ENCODE data around the gene FAM131C.
A peak's percentile ranks its signal among the peaks of the same experiment; 100 is the strongest.
"Not testable (repeated sequence)": the region's sequence is repeated elsewhere in the genome, so short reads cannot be mapped to it uniquely, and the experiment has no call there.

Gene FAM131C

DNA sequence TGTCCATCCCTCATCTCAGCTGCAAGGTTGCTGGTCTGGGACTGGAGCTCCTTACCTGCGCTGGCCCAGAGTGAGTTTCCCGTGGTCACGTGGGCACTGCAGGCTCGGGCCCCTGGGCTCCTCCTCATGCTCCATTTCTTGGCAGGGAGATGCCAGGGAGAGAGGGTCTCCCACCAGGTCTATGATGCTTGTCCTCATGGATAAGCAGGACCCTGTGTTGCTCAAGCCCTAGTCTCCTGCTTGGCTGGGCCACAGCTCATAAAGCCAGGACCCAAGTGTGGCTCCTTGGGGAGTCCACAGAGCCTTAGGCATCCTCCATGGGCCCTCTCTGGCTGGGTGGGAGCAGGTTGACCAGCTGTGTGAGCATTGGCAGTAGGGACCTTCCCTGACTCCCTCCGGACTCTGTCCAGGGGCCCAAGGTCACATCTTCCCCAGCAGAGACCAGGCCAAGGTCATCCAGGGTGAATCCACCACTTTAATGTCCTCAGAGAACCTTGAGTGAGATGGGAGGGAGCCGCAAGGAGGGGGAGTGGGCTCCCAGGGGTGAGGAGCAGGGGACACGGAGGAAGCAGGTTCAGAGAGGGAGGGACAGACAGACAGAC, 16.0 kb downstream of the FAM131C start:
- not testable (repeated sequence) for DNase-seq

DNA sequence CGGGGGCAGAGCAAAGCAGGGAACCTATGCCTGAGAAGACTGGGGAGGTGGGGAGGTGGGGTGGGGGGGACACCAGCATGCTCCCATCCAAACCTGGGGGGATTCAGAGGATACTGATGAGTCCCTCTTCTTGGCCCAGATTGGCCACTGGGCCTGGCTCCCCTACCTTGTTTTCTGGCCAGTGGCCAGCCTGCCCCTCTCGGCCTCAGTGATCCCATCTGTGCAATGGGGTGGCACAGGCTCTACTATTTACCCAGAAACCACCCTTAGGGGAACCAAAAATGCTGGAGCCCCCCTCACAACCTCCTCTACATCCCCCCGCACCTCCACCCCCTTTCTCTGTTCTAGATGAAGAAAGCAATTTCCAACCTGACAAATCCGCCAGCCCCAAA, 16.9 kb downstream of the FAM131C start:
- DNase-seq: not testable (repeated sequence)

DNA sequence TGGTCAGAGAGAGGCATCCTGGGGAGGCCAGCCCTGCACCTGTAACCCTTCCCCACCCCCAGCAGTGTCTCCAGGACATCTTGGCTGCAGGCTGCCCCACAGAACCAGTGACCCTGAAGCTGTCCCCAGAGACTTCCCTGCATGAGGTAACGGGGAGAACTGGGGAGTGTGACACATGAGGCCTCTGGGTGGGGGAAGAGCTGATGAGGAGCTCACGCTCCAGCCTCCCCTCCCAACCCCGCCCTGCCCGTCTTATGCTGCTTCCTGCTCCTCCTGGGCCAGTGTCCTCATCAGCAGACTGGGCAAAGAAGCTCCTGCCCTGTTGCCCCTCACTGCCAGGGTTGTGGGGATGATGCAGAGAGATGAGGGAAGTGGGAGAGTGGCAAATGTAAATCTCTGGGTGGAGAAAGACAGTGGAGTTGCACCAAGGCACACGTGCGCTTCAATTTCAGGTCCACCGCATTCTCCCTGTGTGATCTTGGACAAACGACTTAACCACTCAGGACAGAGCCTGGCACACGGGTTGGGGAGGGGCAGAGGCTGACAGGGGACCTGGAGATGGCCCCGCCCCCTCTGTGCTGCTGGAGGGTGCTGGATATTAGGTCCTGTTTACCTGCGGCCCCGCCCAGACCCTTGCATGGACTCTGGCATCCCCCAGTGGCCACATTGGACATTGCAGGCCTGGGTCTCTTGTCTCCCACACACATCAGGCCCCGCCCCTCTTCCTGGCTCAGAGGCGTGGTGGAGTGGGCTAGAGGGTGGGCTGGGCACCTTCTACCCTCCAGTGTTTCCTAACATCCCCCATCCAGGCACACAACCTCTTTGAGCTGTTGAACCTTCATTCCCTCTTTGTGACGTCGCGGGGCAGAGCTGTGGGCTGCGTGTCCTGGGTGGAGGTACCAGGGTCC, 17.6 kb downstream of the FAM131C start:
- peak; percentile 51 for DNase-seq

DNA sequence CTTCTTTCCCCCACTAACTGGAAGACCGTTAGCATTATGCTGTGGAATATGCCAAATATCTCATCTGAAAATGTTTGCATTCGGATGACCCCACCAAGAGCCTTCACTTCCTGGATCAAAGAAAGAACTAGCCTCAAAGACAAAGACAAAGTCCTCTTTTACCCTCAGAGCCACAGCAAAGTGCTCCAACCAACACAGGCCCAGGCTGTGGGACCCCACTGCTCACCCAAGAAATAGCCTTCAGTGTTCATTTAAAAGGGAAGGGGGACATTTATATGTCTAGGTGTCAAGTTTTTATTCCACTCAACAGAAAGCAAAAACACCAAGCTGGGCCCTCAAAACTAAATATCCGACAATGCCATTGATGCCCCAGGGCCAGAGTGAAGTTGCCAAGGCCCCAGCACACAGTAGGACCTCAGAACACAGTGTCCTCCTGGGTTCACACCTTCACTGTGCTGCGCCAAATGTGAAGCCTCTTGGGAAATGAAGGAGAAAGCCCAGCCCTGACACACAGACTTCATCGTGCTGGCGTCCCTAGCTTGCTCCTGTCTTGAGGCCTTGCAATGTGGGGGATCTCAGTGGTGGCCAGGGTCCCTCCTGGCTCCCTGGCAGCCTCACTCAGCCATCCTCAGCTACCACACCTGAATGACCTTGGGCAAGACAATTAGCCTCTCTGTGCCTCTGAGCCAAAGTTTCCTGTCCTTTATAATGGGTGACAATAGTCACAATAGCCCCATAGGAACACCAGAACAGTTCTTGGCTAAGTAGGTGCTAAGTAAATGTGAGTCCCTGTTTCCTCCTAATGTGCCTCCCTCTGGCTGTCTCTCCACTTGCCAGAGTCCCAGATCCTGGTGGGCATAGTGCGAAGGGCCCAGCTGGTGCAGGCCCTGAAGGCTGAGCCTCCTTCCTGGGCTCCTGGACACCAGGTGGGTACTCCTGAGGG, 18.6 kb downstream of the FAM131C start:
- no peak for DNase-seq

DNA sequence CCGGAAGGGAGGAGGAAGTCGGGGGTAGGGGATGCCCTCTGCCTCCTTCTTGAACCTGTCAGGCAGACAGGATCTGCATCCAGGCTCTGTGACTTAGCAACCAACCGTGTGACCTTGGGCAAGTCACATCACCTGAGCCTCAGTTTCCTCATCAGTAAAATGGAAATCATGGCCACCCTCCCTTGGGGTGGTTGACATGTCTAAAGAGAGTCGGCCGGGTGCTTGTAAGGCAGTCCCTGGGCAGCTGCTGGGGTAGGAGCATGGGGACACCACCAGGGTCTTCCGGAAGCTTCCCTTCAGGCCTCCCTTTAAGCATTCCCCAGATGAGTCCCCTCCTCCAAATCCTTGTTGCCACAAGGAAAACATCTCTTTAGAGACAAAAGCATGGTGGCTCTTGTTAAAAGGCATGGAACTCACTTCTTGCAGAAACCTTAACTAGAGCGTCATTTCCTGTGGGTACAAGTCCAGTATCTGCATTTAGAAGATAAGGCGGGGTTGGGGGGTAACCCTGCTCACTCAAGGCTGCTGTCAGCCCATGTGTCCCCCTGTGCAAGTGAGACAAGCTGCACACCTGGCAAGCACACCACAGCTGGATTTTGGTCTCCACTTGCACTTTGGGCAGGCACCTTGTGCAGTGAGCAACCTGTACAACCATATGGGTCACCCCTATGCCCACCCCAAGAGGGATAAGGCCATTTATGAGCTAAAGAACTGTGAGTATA, 19.5 kb downstream of the FAM131C start:
- no peak for DNase-seq

DNA sequence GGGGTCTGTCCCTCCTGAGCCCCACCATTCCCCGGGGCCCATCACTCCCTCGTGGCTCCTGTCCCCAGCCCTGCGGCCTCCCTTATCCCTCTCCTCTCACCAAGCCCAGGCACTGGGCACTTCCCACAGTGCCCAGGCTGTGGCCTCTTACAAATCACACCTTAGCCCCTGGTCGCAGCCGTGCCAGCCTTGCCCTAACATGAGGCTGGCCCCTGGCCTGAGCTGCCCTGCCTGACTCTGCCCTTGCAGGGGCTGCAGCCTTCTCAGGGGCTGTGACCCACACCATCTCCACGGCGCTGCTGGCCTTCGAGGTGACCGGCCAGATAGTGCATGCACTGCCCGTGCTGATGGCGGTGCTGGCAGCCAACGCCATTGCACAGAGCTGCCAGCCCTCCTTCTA, 21.5 kb downstream of the FAM131C start:
- DNase-seq: not testable (repeated sequence)

DNA sequence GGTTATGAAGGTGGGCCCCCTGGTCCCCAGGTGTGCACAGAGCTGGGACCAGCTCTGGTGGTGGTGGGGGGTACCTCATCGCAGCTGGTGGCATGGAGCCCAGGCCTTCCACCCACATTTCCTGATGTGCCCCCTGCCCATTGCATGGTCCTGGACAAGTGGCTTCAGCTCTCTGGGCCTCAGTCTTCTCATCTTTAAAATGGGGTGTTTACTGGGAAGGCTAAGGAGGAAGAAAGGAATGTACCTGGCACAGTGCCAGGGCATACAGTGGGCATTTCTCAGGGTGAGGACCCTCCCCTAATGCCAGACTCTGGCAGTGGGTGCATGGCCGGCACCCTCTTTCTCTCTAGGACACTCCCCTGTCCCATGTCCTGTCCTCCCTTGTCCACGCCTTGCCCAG, 22.4 kb downstream of the FAM131C start:
- DNase-seq: no peak

DNA sequence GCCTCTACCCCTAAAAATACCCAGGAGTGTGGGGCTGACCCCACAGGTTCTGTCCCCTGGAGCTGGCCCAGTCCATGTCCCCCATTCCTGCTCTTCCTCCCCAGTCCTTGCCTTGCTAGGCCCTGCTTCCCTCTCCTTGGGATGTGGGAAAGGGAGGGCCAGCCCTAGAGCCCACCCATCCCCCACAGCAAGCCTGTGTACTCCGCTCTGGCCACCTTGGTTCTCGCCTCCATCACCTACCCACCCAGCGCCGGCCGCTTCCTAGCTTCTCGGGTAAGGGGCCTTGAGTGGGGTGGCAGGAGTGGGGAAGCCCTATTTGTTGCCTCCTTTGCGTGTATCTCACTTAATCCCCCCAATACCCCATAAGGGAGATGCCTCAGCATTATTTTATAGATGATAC, 23.1 kb downstream of the FAM131C start:
- no peak for DNase-seq

DNA sequence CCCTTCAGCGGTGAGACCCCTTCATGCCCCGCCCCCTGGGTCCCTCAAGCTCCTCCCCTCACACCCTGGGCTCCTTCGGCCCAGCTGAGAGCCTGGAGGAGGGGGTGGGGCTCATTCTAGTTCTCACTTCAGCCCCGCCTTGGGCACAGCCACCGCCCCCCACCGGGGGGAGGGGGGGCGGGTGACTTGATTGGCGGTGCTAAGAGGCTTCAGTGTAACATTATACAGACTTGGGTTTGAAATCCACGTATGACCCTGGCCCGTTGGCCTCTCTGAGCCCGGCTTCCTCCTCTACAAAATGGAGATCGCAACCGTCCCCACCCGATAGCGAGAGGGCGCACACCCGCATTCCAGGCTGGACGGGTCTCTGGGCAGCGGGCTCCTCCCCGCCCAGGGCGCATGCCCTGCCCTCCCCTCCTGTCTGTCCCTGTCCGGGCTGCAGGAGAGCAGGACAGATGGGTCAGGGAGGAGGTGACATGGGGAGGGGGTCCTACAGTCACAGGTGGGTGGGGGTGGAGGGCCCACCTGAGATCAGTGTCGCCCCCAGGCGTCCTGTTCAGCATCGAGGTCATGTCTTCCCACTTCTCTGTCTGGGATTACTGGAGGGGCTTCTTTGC, 24.8 kb downstream of the FAM131C start:
- no peak for DNase-seq

DNA sequence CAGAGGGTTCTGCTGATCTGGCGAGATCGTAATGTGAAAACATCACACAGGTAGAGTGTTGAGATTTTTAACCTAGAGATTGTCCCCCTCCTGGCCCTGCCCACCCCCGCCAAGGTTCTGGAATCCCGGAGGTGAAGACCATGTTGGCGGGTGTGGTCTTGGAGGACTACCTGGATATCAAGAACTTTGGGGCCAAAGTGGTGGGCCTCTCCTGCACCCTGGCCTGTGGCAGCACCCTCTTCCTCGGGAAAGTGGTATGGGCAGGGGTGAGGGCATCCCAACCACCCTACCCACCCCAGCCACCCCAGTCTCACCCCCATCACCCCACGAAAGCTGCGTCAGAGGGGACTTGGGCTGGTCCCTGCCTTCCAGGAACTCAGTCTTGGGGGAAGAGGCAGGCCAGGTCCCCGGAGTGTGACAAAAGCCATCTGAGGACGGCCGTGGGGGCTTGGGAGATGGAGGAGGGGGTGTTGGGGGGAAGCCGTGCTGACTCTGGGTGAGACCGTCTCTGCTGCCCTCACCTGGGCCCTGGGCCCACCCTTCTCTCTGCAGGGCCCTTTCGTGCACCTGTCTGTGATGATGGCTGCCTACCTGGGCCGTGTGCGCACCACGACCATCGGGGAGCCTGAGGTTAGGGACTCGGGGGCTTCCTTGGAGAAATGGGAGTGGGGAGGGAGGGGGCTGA, 25.5 kb downstream of the FAM131C start:
- no peak for DNase-seq

DNA sequence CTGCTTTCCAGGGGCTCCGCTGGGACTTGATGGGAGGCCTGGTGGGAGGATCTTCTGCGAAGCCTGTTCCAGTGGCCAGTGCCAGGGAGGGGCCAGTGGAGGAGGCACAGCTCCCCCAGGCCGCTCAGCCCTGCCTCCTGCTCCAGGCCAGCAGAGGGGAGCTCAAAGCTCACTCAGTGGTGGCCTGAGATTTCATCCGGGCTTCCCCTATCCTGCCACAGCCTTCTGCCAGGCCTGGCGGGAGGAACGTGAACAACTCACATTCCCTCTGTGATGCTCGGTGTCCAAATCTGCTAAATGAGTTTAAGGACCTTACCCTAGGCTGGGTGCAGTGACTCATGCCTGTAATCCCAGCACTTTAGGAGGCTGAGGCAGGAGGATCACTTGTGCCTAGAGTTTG, 26.6 kb downstream of the FAM131C start:
- no peak for DNase-seq

DNA sequence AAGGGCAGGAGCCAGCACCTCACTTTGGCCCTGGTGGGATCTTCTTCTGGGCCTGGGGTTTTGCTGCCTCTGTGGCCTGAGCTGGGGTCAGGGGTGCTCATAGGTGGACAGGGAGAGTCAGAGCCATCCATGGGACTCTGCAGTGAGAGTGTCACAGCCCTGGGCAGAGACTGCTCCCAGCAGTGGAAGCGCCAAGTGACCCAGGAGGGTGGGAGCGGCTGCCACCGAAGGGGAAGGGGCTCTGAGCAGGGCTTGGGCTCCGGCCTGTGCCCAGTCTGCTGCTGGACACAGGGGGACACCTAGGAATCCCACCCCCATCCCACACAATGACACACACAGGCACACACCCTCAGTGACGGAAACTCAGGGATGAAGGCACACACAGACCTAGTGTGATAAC, 29.5 kb downstream of the FAM131C start:
- DNase-seq: no peak

DNA sequence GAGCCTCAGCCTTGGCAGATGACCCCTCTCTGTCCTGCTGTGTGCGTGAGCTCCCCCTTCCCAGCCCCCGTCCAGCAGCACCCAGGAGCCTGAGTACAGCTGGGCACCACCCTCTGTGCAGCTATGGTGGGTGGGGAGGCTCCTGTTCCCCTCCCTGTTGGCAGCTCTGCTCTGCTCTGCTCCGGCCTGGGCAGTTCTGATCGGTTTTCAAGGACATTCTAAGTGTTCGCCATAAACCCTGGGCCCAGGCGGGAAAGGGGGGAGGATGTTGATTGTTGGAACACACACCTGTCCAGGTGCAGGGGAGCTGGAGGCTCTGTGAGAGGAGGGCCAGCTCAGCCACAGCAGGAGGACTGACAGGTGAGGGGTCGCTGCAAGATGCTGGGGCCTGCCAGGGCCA, 29.9 kb downstream of the FAM131C start, which contains the start of gene CLCNKB:
TSS of gene CLCNKB (plus strand) at position 262 of the 400 bp plus-strand sequence. CDS start 711 bp downstream, outside the sequence.
- DNase-seq: no peak

DNA sequence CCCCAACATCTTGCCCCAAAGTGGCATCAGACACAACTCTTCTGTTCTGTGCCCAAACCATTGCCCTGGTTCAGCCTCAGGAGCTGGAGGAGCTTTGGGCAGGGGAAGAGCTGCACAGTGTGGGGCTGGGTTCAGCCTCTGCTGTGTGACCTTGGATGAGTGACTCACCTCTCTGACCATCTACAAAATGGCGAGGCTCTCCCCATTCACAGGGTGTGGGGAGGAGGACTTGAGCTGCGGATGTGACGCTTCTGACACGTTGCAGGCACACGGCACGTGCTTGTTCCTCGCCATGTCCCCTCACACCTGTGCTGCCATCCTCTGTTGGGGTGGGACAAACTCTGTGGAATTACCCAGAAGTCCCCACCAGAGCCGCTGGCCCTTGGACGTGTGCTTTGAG, 30.8 kb downstream of the FAM131C start:
- DNase-seq: not testable (repeated sequence)

DNA sequence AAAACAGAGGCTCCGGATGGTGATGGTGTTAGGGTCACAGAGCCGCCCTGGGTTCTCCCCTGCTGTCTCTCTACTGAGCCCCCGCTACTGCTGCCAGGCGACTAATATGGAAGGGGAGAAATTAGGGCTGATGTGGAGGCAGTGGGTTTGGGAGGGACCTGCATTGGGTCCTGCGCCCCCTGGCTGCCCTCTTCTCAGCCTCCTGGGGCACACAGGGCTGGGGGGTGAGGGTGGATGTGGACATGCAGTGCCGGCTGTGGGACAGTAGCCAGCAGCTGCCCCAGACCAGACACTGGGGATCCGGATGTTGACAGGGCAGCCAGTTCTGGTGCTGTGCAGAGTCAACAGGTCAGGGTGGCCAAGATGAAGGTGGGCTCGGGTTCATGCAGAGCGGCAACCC, 31.4 kb downstream of the FAM131C start:
- no peak for DNase-seq

DNA sequence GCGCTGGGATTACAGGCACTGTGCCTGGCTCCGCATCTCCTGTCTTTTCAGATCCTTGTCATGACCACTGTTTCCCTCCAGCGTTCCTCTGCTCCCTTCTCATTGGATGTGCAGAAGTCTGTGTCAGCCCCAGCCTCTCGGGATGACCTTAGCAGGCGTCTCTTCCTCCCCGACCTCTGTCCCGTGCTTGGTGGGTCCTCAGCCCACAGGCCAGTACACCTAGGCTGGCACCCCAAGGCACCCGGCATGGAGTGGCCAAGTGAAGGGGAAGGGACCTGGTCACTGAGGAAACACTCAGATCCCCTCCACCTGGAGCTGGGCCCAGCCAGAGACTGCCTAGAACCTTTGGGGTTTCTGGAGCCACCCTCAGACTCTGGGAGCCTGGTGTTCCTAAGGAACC, 32.3 kb downstream of the FAM131C start:
- DNase-seq: no peak

DNA sequence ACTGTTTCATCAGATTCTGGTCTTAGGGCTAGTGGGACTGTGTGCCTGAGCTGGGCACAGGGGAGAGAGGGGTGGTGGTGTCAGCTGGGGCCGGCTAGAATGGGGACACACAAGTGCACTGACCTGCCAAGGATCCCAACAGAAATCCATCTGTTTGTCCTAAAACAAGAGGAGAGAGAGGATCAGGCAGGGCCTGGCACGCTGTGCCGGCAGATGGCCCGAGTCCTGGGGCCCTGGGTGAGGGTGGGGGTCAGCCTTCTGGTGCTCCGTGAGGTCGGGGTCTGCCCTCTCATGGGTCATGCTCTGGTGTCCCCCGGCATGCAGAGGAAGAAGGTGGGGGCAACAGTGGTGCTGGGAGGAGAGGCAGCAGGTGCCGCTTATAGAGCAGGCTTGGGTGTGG, 33.6 kb downstream of the FAM131C start:
- DNase-seq: not testable (repeated sequence)

DNA sequence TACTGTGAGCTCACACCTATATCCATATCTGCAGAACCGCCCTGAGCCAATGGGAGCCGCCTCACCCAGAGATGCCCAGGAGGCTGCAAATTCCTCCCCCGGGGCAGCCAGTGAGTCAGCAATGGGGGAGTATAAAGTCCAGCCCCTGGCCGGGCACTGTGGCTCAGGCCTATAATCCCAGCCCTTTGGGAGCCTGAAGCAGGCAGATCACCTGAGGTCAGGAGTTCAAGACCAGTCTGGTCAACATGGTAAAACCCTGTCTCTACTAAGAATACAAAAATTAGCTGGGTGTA, 34.9 kb downstream of the FAM131C start:
- no peak for DNase-seq

DNA sequence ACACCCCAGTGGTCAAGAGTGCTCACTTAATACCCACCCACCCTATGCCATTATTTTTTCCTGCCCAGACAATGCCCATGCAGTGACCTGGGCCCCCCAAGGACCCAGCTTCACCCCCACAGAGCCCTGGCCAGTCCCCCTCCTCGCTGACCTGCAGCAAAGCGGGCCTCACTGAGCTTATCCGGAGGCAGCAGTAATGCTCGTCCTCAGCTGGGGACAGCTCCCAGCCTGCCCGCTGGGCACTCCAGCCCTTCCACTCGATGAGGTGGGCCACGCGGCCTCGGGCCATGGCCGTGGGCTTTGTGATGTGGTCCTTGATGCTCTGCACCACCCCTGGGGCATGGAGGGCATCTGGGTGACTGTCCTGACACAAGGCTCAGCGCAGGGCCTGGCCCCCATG, 37.0 kb downstream of the FAM131C start:
- DNase-seq: not testable (repeated sequence)

DNA sequence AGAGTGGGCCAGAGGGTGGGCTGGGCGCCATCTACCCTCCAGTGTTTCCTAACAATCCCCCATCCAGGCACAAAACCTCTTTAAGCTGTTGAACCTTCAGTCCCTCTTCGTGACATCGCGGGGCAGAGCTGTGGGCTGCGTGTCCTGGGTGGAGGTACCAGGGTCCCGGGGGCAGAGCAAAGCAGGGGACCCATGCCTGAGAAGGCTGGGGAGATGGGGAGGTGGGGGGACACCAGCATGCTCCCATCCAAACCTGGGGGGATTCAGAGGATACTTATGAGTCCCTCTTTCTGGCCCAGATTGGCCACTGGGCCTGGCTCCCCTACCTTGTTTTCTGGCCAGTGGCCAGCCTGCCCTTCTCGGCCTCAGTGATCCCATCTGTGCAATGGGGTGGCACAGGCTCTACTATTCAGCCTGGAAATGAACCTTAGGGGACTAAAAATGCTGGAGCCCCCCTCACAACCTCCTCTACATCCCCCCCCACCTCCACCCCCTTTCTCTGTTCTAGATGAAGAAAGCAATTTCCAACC, 40.3 kb downstream of the FAM131C start:
- not testable (repeated sequence) for DNase-seq

DNA sequence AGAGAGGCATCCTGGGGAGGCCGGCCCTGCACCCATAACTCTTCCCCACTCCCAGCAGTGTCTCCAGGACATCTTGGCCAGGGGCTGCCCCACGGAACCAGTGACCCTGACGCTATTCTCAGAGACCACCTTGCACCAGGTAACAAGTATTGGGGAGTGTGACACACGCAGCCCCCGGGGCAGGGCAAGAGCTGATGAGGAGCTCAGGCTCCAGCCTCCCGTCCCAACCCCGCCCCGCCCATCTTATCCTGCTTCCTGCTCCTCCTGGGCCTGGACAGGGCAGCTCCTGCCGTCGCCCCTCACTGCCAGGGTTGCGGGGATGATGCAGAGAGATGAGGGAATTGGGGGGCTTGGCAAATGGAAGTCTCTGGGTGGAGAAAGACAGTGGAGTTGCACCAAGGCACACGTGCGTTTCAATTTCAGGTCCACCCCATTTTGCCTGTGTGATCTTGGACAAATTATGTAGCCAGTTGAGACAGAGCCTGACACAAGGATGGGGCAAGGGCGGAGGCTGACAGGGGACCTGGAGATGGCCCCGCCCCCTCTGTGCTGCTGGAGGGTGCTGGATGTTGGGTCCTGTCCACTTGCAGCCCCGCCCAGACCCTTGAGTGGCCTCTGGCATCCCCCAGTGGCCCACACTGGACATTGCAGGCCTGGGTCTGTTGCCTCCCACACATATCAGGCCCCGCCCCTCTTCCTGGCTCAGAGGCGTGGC, 40.9 kb downstream of the FAM131C start:
- no peak for DNase-seq

Data from NCI-H1417 treated with DMSO at 0.1 percent for 48 hours (cell line).